Stromal cell of bone marrow (primary cell): ENCODE measurements around the gene NEURL3.
"Not testable (repeated sequence)": the region's sequence is repeated elsewhere in the genome, so short reads cannot be mapped to it uniquely, and the experiment has no call there.

Source experiments
- DNase-seq: peaks from one replicate; pipeline ENCODE4 v3.0.0-alpha.2; 2012; ENCODE audit warnings: low read depth

Gene NEURL3

GRCh38 chr2:96505231-96505889 is at the start of gene NEURL3:
TSS of gene NEURL3 (minus strand) at chr2:96505357. CDS start at chr2:96505286, 71 bp downstream.
- DNase-seq: no peak

- DNase-seq: no peak
These were observed 49.4 kb upstream of the NEURL3 start for GRCh38 chr2:96554293-96555145.

GRCh38 chr2:96553957-96554292 is 48.8 kb upstream of the NEURL3 start:
- DNase-seq: not testable (repeated sequence)

GRCh38 chr2:96553176-96553956 is 48.2 kb upstream of the NEURL3 start:
- DNase-seq: no peak

- DNase-seq: no peak
These were observed 47.4 kb upstream of the NEURL3 start for GRCh38 chr2:96552315-96553175.

GRCh38 chr2:96551605-96552314 is 46.6 kb upstream of the NEURL3 start:
- no peak for DNase-seq

GRCh38 chr2:96550787-96551604 is 45.8 kb upstream of the NEURL3 start:
- DNase-seq: no peak

- DNase-seq: no peak
These were observed 45.0 kb upstream of the NEURL3 start for GRCh38 chr2:96549967-96550786.

GRCh38 chr2:96549466-96549785 is 44.3 kb upstream of the NEURL3 start:
- DNase-seq: no peak

GRCh38 chr2:96548558-96549465 is 43.7 kb upstream of the NEURL3 start:
- DNase-seq: no peak

- DNase-seq: peak; percentile 86
These were observed 42.6 kb upstream of the NEURL3 start for GRCh38 chr2:96547731-96548171.

- DNase-seq: no peak
These were observed 42.1 kb upstream of the NEURL3 start for GRCh38 chr2:96547203-96547641.

GRCh38 chr2:96546797-96547196 is 41.6 kb upstream of the NEURL3 start:
- no peak for DNase-seq

GRCh38 chr2:96546321-96546720 is 41.2 kb upstream of the NEURL3 start:
- DNase-seq: no peak

GRCh38 chr2:96542357-96542977 is 37.3 kb upstream of the NEURL3 start:
- no peak for DNase-seq

- DNase-seq: no peak
These were observed 36.4 kb upstream of the NEURL3 start for GRCh38 chr2:96541398-96542152.

GRCh38 chr2:96540136-96540535 is 35.0 kb upstream of the NEURL3 start:
- DNase-seq: no peak
